ENCODE measurements around the gene HBP1. TPM values are rescaled to one million over a fixed set of nuclear protein-coding genes. Genes with fewer than 3 reads are reported as not detected.
A peak's percentile ranks its signal among the peaks of the same experiment; 100 is the strongest.

HBP1 gene
- total and polyA plus RNA-seq, 2 of the 13 experiments (the other 11 are each of a cell fraction or from before 2014, with no cell fraction given): 22.9 to 44.1 TPM

DNA sequence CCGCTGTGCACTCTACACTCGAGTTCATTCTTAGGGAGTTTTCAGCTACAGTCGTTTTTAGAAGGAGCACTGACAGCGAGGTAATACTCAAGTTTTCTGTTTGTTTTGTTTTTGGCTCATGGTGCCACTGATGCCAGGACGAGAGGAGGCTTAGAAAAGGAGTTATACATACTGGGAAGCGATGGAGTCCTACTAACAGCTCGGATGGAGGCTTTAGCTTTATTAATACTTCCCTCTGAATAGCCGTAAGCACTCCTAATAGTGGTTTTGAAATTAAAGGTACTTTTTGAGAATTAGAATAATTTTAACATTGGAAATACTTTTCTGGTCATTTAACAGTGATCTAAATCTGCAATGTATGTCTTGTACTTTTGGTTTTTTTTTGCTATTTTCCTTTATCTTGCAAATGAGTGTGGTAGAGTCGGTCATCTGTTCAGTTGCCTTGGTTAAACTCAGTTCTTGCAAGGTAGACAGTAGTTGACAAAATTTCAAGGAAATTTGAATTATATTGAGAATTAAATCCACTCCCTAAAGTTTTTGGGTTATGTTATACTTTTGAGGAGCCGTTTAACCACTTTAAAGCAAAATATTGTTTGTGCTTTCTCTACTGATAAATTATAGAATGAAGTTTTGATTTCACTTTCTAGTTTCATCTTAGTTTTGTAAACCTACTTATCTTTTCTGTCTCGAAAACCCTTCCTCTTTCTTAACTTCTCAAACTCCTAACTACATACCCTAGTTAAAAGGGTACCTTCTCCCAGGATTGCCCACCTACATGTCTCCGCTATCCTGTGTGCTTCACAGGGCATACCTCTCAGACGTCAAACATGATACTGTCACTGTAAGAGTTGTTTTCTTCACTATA is 1.5 kb downstream of the HBP1 start (continued):
- TF ChIP-seq TFDP2 (CRISPR knock-in tag; IDR thresholded peaks at IDR 0.05) (0 out of 2 replicates have a peak, but pooled peaks have one; percentile 0), ZSCAN12 (CRISPR knock-in tag; IDR thresholded peaks at IDR 0.05) (peak; percentile 46; the same call in 1 of the 2 replicates), ZNF83 (CRISPR knock-in tag; IDR thresholded peaks at IDR 0.05; ENCODE audit: borderline replicate concordance) (no peak), ZNF777 (CRISPR knock-in tag; IDR thresholded peaks at IDR 0.05) (0 out of 2 replicates have a peak, but pooled peaks have one; percentile 4), IKZF4 (CRISPR knock-in tag; IDR thresholded peaks at IDR 0.05; ENCODE audit: borderline replicate concordance, low read depth, not compliant biosample characterization) (no peak), ZNF142 (CRISPR knock-in tag; IDR thresholded peaks at IDR 0.05) (0 out of 2 replicates have a peak, but pooled peaks have one; percentile 34), NFIC (IDR thresholded peaks at IDR 0.05; ENCODE audit: low read length) (0 out of 2 replicates have a peak, but pooled peaks have one; percentile 28), DBP (CRISPR knock-in tag; IDR thresholded peaks at IDR 0.05; ENCODE audit: not compliant biosample characterization) (peak; percentile 2), AKAP8 (CRISPR knock-in tag; IDR thresholded peaks at IDR 0.05) (peak; percentile 24; the same call in 1 of the 2 replicates)
- TF ChIP-seq, protein P1, sequence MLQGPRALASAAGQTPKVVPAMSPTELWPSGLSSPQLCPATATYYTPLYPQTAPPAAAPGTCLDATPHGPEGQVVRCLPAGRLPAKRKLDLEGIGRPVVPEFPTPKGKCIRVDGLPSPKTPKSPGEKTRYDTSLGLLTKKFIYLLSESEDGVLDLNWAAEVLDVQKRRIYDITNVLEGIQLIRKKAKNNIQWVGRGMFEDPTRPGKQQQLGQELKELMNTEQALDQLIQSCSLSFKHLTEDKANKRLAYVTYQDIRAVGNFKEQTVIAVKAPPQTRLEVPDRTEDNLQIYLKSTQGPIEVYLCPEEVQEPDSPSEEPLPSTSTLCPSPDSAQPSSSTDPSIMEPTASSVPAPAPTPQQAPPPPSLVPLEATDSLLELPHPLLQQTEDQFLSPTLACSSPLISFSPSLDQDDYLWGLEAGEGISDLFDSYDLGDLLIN (CRISPR knock-in tag; IDR thresholded peaks at IDR 0.05; ENCODE audit: borderline replicate concordance): no peak

Measured in HepG2 (cell line).